Dedifferentiated amniotic fluid mesenchymal stem cell (primary cell): ENCODE results near the gene FARSB.
A peak's percentile ranks its signal among the peaks of the same experiment; 100 is the strongest.
"Not testable (repeated sequence)": the region's sequence is repeated elsewhere in the genome, so short reads cannot be mapped to it uniquely, and the experiment has no call there.

ENCODE experiments used
- DNase-seq: peaks from one replicate; pipeline ENCODE4 v3.0.0-alpha.2; 2016; ENCODE audit errors: extremely low spot score

FARSB gene

GRCh38 chr2:222655787-222656525 lies at the start of gene FARSB:
Gene FARSB (minus strand): TSS chr2:222656092. CDS start chr2:222656073, 19 bp downstream.
- DNase-seq = peak; percentile 96

- DNase-seq = peak; percentile 81
These were observed 48.0 kb upstream of the FARSB start for GRCh38 chr2:222703886-222704285.

- no peak for DNase-seq
These were observed 47.2 kb upstream of the FARSB start for GRCh38 chr2:222703091-222703490.

- no peak for DNase-seq
These were observed 45.8 kb upstream of the FARSB start for GRCh38 chr2:222701721-222702131.

- DNase-seq = no peak
These were observed 45.3 kb upstream of the FARSB start for GRCh38 chr2:222701233-222701632.

- no peak for DNase-seq
These were observed 42.4 kb upstream of the FARSB start for GRCh38 chr2:222698276-222698675.

- no peak for DNase-seq
These were observed 37.9 kb upstream of the FARSB start for GRCh38 chr2:222693837-222694236.

GRCh38 chr2:222693413-222693812 lies 37.5 kb upstream of the FARSB start:
- not testable (repeated sequence) for DNase-seq

- DNase-seq = peak; percentile 71
These were observed 34.8 kb upstream of the FARSB start for GRCh38 chr2:222690564-222691200.

GRCh38 chr2:222689322-222689721 lies 33.4 kb upstream of the FARSB start:
- no peak for DNase-seq

- peak; percentile 34 for DNase-seq
These were observed 33.0 kb upstream of the FARSB start for GRCh38 chr2:222688917-222689316.

GRCh38 chr2:222686086-222686750 lies 30.3 kb upstream of the FARSB start:
- DNase-seq = no peak

GRCh38 chr2:222683805-222684204 lies 27.9 kb upstream of the FARSB start:
- DNase-seq = no peak

- no peak for DNase-seq
These were observed 22.1 kb upstream of the FARSB start for GRCh38 chr2:222677981-222678380.

- DNase-seq = no peak
These were observed 18.0 kb upstream of the FARSB start for GRCh38 chr2:222673883-222674282.

- DNase-seq = no peak
These were observed 17.4 kb upstream of the FARSB start for GRCh38 chr2:222673273-222673672.

- no peak for DNase-seq
These were observed 16.1 kb upstream of the FARSB start for GRCh38 chr2:222672068-222672401.

- DNase-seq = no peak
These were observed 15.6 kb upstream of the FARSB start, which contains the start of gene MOGAT1 for GRCh38 chr2:222671259-222672067. Gene MOGAT1 (plus strand): TSS chr2:222671658. CDS start chr2:222671786, 128 bp downstream.

- DNase-seq = no peak
These were observed 14.5 kb upstream of the FARSB start for GRCh38 chr2:222670191-222671038.

- no peak for DNase-seq
These were observed 13.5 kb upstream of the FARSB start for GRCh38 chr2:222669353-222669752.
